Kidney (tissue), 14 donors: Measurements from ENCODE around the gene CDK7. TPM values are rescaled to one million over a fixed set of nuclear protein-coding genes. Genes with fewer than 3 reads are reported as not detected.

ENCODE experiments used
- DNase-seq, 5 donors: peaks; one replicate each; pipeline ENCODE4 v3.0.0-alpha.2; 2013 to 2020
- FAIRE-seq: peaks from 2 replicates; lab custom pipeline; 2012; peaks lifted over from hg19 to GRCh38; lab: Jason Lieb, UNC
- H3K27ac ChIP-seq, 2 donors: one replicate each; pipeline ENCODE4 v1.7.0; 2013; ENCODE audit warnings: low read depth in 2 of 2, low read length in 2 of 2, inconsistent platforms in 1 of 2
- H3K27me3 ChIP-seq: one replicate; pipeline ENCODE4 v1.7.1; 2013; ENCODE audit warnings: low read length, inconsistent platforms; ENCODE audit not compliant: control insufficient read depth, insufficient read depth
- H3K36me3 ChIP-seq, 3 donors: one replicate each; pipeline versions ENCODE4 v1.7.0 to v1.7.1; 2013; ENCODE audit warnings: low read length in 3 of 3, control low read depth in 1 of 3, inconsistent platforms in 1 of 3; ENCODE audit not compliant: insufficient read depth in 3 of 3, control insufficient read depth in 2 of 3
- H3K4me1 ChIP-seq, 3 donors: one replicate each; pipeline versions ENCODE4 v1.7.0 to v1.7.1; 2013; ENCODE audit warnings: low read length in 3 of 3, inconsistent platforms in 1 of 3, low read depth in 1 of 3; ENCODE audit not compliant: control insufficient read depth in 2 of 3, insufficient read depth in 2 of 3
- H3K4me3 ChIP-seq, 3 donors: one replicate each; pipeline versions ENCODE4 v1.7.0 to v1.8.1; 2013; ENCODE audit warnings: low read length in 3 of 3, control low read depth in 1 of 3, inconsistent platforms in 1 of 3
- H3K9ac ChIP-seq, 3 donors: one replicate each; pipeline versions ENCODE4 v1.7.0 to v1.7.1; 2013; ENCODE audit warnings: low read length in 3 of 3, control low read depth in 1 of 3, inconsistent platforms in 1 of 3
- H3K9me3 ChIP-seq, 3 donors: one replicate each; pipeline versions ENCODE4 v1.7.0 to v1.7.1; 2013; ENCODE audit warnings: low read length in 3 of 3, control low read depth in 1 of 3, inconsistent platforms in 1 of 3; ENCODE audit not compliant: control insufficient read depth in 2 of 3, insufficient read depth in 1 of 3
- intact Hi-C: fragments of 100-400 bp; cut with DNase I; formaldehyde crosslinking; loops from one replicate; pipeline ENCODE4 v1.11.1; 2022
- polyA plus RNA-seq: library from polyadenylated mRNA; stranded (reverse); fragments of 350-450 nt; fragmentation: Illumina TruSeq; extraction: RNeasy Lipid Tissue Mini Kit (QIAGEN cat#74804); gene quantifications from one replicate; pipeline ENCODE4 v1.2.3, GENCODE V29; 2014; ENCODE audit warnings: low read depth, low replicate concordance; ENCODE audit not compliant: insufficient read depth
- total RNA-seq: library from RNA; stranded (reverse); fragmentation: NEBNext Ultra II Directional; extraction: Animal tissue kit (Norgen Biotek cat#: 25700); gene quantifications from one replicate; pipeline ENCODE4 v1.2.1, GENCODE V29; 2021
- TF ChIP-seq, protein P1 (sequence below): IDR thresholded peaks from 3 replicates; pipeline ENCODE4 v1.5.1; 2012; ENCODE audit warnings: mild to moderate bottlenecking, moderate library complexity, borderline replicate concordance; ENCODE audit not compliant: insufficient read depth; ENCODE audit errors: extremely low read depth
- donor health status: control.
- donor health status: control.
- donor health status: control.
- donor health status: control.
- donor health status: control.
- donor health status: DM: yes; HTN: yes; CAD: no.
- donor health status: Normal renal cell carcinoma (clear cell type).

The CDK7 gene
- total and polyA plus RNA-seq, 2 donors from 2014 or later, result 22.7 to 29.4 TPM

DNA sequence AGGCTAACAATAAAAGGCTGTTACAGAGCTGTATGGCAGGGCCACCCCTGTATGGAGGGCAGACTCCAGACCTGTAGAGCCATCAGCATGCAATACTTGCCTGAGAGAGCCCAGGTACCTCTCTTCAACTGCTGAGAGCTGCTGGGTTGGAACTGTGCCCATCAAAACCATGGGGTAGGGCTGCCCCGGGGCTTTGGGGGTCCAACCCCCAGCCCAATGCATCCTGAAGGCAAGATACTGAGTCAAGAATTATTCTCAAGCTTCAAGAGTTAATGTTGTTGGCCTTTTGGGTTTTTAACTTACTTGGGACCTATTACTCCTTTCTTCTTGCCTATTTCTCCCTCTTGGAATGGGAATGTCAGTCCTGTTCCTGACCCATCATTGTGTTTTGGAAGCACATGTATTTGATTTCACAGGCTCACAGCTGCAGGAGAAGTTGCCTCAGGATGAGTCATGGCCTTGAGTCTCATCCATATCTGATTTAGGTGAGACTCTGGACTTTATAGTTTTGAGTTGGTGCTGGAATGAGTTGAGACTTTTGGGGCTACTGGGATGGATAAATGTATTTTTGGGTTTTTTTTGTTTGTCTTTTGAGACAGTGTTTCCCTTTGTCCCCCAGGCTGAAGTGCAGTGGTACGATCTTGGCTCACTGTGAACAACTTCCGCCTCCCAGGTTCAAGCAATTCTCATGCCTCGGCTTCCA is 21.0 kb upstream of the CDK7 start:
- FAIRE-seq (no peak), DNase-seq (no peak)
- intact Hi-C loops, result no loop called here
- Histone ChIP-seq H3K9ac (no peak overlapping the region), H3K4me3 (no peak overlapping the region), H3K36me3 (no peaks in the 10 kb centered on the region), H3K4me1 (no peaks in the 10 kb centered on the region), H3K27me3 (no peaks in the 10 kb centered on the region), H3K9me3 (no peaks in the 10 kb centered on the region), H3K27ac (no peak overlapping the region)
- TF ChIP-seq, protein P1, sequence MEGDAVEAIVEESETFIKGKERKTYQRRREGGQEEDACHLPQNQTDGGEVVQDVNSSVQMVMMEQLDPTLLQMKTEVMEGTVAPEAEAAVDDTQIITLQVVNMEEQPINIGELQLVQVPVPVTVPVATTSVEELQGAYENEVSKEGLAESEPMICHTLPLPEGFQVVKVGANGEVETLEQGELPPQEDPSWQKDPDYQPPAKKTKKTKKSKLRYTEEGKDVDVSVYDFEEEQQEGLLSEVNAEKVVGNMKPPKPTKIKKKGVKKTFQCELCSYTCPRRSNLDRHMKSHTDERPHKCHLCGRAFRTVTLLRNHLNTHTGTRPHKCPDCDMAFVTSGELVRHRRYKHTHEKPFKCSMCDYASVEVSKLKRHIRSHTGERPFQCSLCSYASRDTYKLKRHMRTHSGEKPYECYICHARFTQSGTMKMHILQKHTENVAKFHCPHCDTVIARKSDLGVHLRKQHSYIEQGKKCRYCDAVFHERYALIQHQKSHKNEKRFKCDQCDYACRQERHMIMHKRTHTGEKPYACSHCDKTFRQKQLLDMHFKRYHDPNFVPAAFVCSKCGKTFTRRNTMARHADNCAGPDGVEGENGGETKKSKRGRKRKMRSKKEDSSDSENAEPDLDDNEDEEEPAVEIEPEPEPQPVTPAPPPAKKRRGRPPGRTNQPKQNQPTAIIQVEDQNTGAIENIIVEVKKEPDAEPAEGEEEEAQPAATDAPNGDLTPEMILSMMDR, result no peak

DNA sequence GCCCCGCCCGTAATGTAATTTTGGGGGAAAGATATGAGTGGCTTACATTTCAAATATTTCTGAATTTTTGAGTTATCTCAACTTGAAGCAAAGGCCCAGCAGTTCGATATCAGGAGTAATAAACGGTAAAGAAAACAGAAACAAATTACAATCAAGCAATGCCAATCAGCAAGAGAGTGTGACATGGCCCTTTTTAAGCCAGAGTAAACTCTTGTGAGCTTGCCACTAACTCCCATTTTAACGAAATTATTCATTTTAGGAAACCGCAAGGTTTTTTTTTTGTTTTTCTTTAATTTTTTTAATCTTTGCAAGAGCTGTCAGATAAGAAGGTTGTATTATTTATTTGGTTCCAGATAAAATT is 17.6 kb upstream of the CDK7 start:
- TF ChIP-seq, protein P1, result no peak

GRCh38 chr5:69217548-69218526 is 16.8 kb upstream of the CDK7 start:
- intact Hi-C loops, result no loop called here
- H3K36me3 ChIP-seq, result no peaks in the 10 kb centered on the region
- DNase-seq (peak; percentile 97 to 99 (median 98)), FAIRE-seq (no peak)
- H3K27me3 ChIP-seq, result no peaks in the 10 kb centered on the region
- peak overlapping the region; percentile 93 to 100 (median 95) for H3K4me3 ChIP-seq
- peaks cover 0 to 7% (median 0%) of the 10 kb centered on the region in 3 donors for H3K4me1 ChIP-seq
- TF ChIP-seq, protein P1, result no peak
- no peaks in the 10 kb centered on the region for H3K9me3 ChIP-seq
- H3K27ac ChIP-seq, result peak overlapping the region; percentile 96 to 98
- peak overlapping the region; percentile 91 to 95 (median 93) for H3K9ac ChIP-seq

More for the DNA sequence above, 17.6 kb upstream of the CDK7 start:
- H3K9me3 ChIP-seq, result no peaks in the 10 kb centered on the region
- no peak for FAIRE-seq
- peak overlapping the region; percentile 93 to 100 (median 95) for H3K4me3 ChIP-seq
- no peak overlapping the region for H3K27ac ChIP-seq
- H3K36me3 ChIP-seq, result no peaks in the 10 kb centered on the region
- intact Hi-C loops, result no loop called here
- H3K4me1 ChIP-seq, result peaks cover 0 to 7% (median 0%) of the 10 kb centered on the region in 3 donors
- H3K9ac ChIP-seq, result peak overlapping the region in 2 of 3 donors; percentile 26 to 48
- no peak for DNase-seq
- no peaks in the 10 kb centered on the region for H3K27me3 ChIP-seq
